GM12878 (cell line): ENCODE measurements around the gene PGAP6. TPM values are rescaled to one million over a fixed set of nuclear protein-coding genes. Genes with fewer than 3 reads are reported as not detected.

Source experiments
- ATAC-seq: fragments of 200-7000 bp; cut with Tn5 transposase; 3 replicates; pipeline ENCODE4 v1.9.1; 2020; ENCODE audit warnings: mild to moderate bottlenecking, moderate library complexity
- BruUV-seq: library from RNA; stranded (reverse); fragments of 400-500 nt; replicated peaks from 2 replicates; lab custom pipeline; 2021; lab: Mats Ljungman, UMichigan
- CTCF ChIA-PET: fragments of 300-600 bp; sonication (Branson Sonifier 250); formaldehyde crosslinking; extraction: SDS; loops from one replicate; lab custom pipeline; 2021; ENCODE audit warnings: inconsistent platforms; lab: Yijun Ruan, JAX
- POLR2A ChIA-PET: fragments of 350-600 bp; formaldehyde crosslinking; extraction: SDS; loops from one replicate; lab custom pipeline; 2021; ENCODE audit warnings: inconsistent platforms; lab: Charles Lee
- RAD21 ChIA-PET: fragments of 300-600 bp; sonication (Branson Sonifier 250); formaldehyde crosslinking; loops from one replicate; lab custom pipeline; 2023; ENCODE audit warnings: antibody characterized with exemption; ENCODE audit not compliant: unreplicated experiment; lab: Charles Lee
- SMC1A ChIA-PET: fragments of 300-600 bp; sonication (Branson Sonifier 250); formaldehyde crosslinking; loops from one replicate; lab custom pipeline; 2023; ENCODE audit not compliant: unreplicated experiment, uncharacterized antibody; lab: Charles Lee
- DNase-seq: peaks from one replicate; pipeline ENCODE4 v3.0.0-alpha.2; 2011; ENCODE audit warnings: low read depth, low spot score
- FAIRE-seq: peaks from 3 replicates; lab custom pipeline; 2011; peaks lifted over from hg19 to GRCh38; lab: Jason Lieb, UNC
- H2AFZ ChIP-seq: 2 replicates; pipeline ENCODE4 v1.6.0; 2011; ENCODE audit warnings: low read depth, low read length, control low read depth; ENCODE audit not compliant: control insufficient read depth
- H3K27ac ChIP-seq: 2 replicates; pipeline ENCODE4 v1.5.1; 2011; ENCODE audit warnings: control low read depth; ENCODE audit not compliant: control insufficient read depth, insufficient read depth
- H3K27me3 ChIP-seq, 2 experiments: replicated peaks in 1 of 2; 2 replicates each; pipeline versions ENCODE4 v1.6.0 to v1.6.1; 2011; ENCODE audit warnings: low read length in 1 of 2; ENCODE audit not compliant: control insufficient read depth in 2 of 2, insufficient read depth in 2 of 2
- H3K36me3 ChIP-seq, 2 experiments: 2 replicates each; pipeline ENCODE4 v1.5.1; 2011; ENCODE audit warnings: low read length in 1 of 2; ENCODE audit not compliant: control insufficient read depth in 2 of 2, insufficient read depth in 2 of 2
- H3K4me1 ChIP-seq: 2 replicates; pipeline ENCODE4 v1.6.1; 2011; ENCODE audit warnings: mild to moderate bottlenecking, low read length, moderate library complexity, mixed read lengths; ENCODE audit not compliant: control insufficient read depth, insufficient read depth
- H3K4me2 ChIP-seq: 2 replicates; pipeline ENCODE4 v1.6.0; 2011; ENCODE audit warnings: control low read depth; ENCODE audit not compliant: control insufficient read depth, insufficient read depth
- H3K4me3 ChIP-seq: fragments of 200-600 bp; sonication (generic); 2 replicates; pipeline ENCODE4 v1.5.1; 2016
- H3K79me2 ChIP-seq: 2 replicates; pipeline ENCODE4 v1.6.0; 2011; ENCODE audit warnings: low read length; ENCODE audit not compliant: control insufficient read depth, insufficient read depth
- H3K9ac ChIP-seq: 2 replicates; pipeline ENCODE4 v1.8.0; 2011; ENCODE audit warnings: low read length, control low read depth, mixed read lengths; ENCODE audit not compliant: control insufficient read depth, insufficient read depth
- H3K9me3 ChIP-seq: replicated peaks from 3 replicates; pipeline ENCODE4 v1.5.1; 2011; ENCODE audit warnings: mild to moderate bottlenecking, low read length; ENCODE audit not compliant: control insufficient read depth, insufficient read depth
- H4K20me1 ChIP-seq: 2 replicates; pipeline ENCODE4 v1.6.0; 2011; ENCODE audit not compliant: control insufficient read depth, insufficient read depth
- ATF7 ChIP-seq: fragments of 450-650 bp; IDR thresholded peaks from 2 replicates; pipeline ENCODE4 v1.6.1; 2016; ENCODE audit warnings: low read depth, mild to moderate bottlenecking
- BCL3 ChIP-seq: IDR thresholded peaks from 2 replicates; pipeline ENCODE4 v1.6.1; 2011; ENCODE audit warnings: borderline replicate concordance, low read depth, mild to moderate bottlenecking, moderate library complexity, low read length; ENCODE audit not compliant: insufficient read depth, poor library complexity, severe bottlenecking
- CHD2 ChIP-seq: IDR thresholded peaks from 2 replicates; pipeline ENCODE4 v1.6.1; 2011; ENCODE audit warnings: low read depth, low read length, improper control_type of control experiment, borderline replicate concordance
- E2F4 ChIP-seq: IDR thresholded peaks from 2 replicates; pipeline ENCODE4 v1.6.1; 2012; ENCODE audit warnings: low read depth, low read length, improper control_type of control experiment
- HDGF ChIP-seq: fragments of 450-650 bp; IDR thresholded peaks from 2 replicates; pipeline ENCODE4 v1.6.1; 2016; ENCODE audit warnings: antibody characterized with exemption
- NR2C1 ChIP-seq: fragments of 450-650 bp; IDR thresholded peaks from 2 replicates; pipeline ENCODE4 v1.6.1; 2017; ENCODE audit warnings: antibody characterized with exemption, mild to moderate bottlenecking, moderate library complexity
- POLR2A ChIP-seq: IDR thresholded peaks from 2 replicates; pipeline ENCODE4 v1.6.1; 2011; ENCODE audit warnings: low read depth, mild to moderate bottlenecking, low read length
- RAD51 ChIP-seq: fragments of 450-650 bp; IDR thresholded peaks from 2 replicates; pipeline ENCODE4 v1.6.1; 2016; ENCODE audit warnings: moderate library complexity, mild to moderate bottlenecking, inconsistent platforms
- USF2 ChIP-seq: IDR thresholded peaks from 2 replicates; pipeline ENCODE4 v1.6.1; 2011; ENCODE audit warnings: low read depth, low read length, improper control_type of control experiment, borderline replicate concordance
- ZBTB11 ChIP-seq: fragments of 450-650 bp; formaldehyde crosslinking; IDR thresholded peaks from 2 replicates; pipeline ENCODE4 v1.5.0; 2022; ENCODE audit warnings: mild to moderate bottlenecking, missing genetic modification characterization
- ZNF217 ChIP-seq: fragments of 450-650 bp; IDR thresholded peaks from 2 replicates; pipeline ENCODE4 v1.6.1; 2017; ENCODE audit warnings: antibody characterized with exemption, mild to moderate bottlenecking
- WGBS: methylation state at CpG from one replicate; pipeline ENCODE4 v1.1.6; 2016; ENCODE audit warnings: low lambda C conversion rate; ENCODE audit not compliant: insufficient replicate concordance, insufficient coverage; ENCODE audit errors: missing lambda C conversion rate; 5-methylcytosine and 5-hydroxymethylcytosine counted together
- in situ Hi-C: fragments of 300-500 bp; cut with MboI; formaldehyde crosslinking; loops from 9 replicates; pipeline ENCODE4 v1.14.3; 2018; ENCODE audit warnings: mixed read lengths
- intact Hi-C: fragments of 100-400 bp; cut with micrococcal nuclease; formaldehyde crosslinking; loops from one replicate; pipeline ENCODE4 v1.14.2; 2022; ENCODE audit not compliant: unreplicated experiment
- polyA plus RNA-seq, 11 experiments: library from polyadenylated mRNA; depleted of rRNA in 4 of 11; unstranded in 6 of 11; stranded (reverse) in 5 of 11; fragments of >200 nt; fragmentation: Nextera tagmentation in 4 of 11; fragmentation: Illumina TruSeq in 1 of 11; extraction: Ambion mirVana in 4 of 11; extraction: Trizol in 1 of 11; gene quantifications; 1 replicate in 1 of 11; 2 replicates in 10 of 11; pipeline versions ENCODE4 v1.2.1 to v1.2.3, GENCODE V29; 2011 to 2016; ENCODE audit warnings: inconsistent platforms in 2 of 11, missing spikeins in 2 of 11, low read depth in 1 of 11
- total RNA-seq, 4 experiments: library from RNA; depleted of rRNA in 3 of 4; stranded (reverse); fragments of >200 nt in 3 of 4; fragmentation: Illumina TruSeq in 1 of 4; extraction: Trizol in 1 of 4; gene quantifications; 2 replicates each; pipeline versions ENCODE4 v1.2.1 to v1.2.3, GENCODE V29; 2013 to 2021

Gene PGAP6
- total and polyA plus RNA-seq, 10 of the 15 experiments (the other 5 are each of a cell fraction or from before 2014, with no cell fraction given): 0.76 to 48.8 (median 18.4) TPM

- Histone ChIP-seq H2AFZ (no peak overlapping the region), H3K27ac (no peak overlapping the region), H3K4me1 (no peaks in the 10 kb centered on the region), H3K4me3 (no peak overlapping the region), H3K9ac (no peak overlapping the region), H3K9me3 (no peaks in the 10 kb centered on the region), H3K36me3 (no peaks in the 10 kb centered on the region), H3K79me2 (no peaks in the 10 kb centered on the region), H3K27me3 (no peaks in the 10 kb centered on the region), H4K20me1 (no peaks in the 10 kb centered on the region), H3K4me2 (no peak overlapping the region)
- FAIRE-seq: no peak
- ChIA-PET SMC1A (no interaction called here), POLR2A (no interaction called here), RAD21 (no interaction called here), CTCF (interaction anchor here (0.6 to 1.3 kb wide), 4 partner anchors 171 to 1007 kb away, joined by 3 to 7 read pairs (median 3); no protein-coding TSS in a partner anchor)
- WGBS: 70% methylated on average over 38 of the region's 47 CpGs
- no TSS peak for BruUV-seq
- intact Hi-C loops (no loop called here), in situ Hi-C loops (no loop called here)
- no peak for DNase-seq
- TF ChIP-seq HDGF (no peak), NR2C1 (no peak), BCL3 (no peak), RAD51 (no peak), ATF7 (no peak), E2F4 (no peak), ZNF217 (no peak), ZBTB11 (CRISPR knock-in tag) (no peak), CHD2 (no peak), USF2 (no peak), POLR2A (no peak)
- no peak for ATAC-seq
These were observed 21.7 kb downstream of the PGAP6 start for GRCh38 chr16:359871-360697.
